Measurements from ENCODE around the gene COPZ2.

DNA sequence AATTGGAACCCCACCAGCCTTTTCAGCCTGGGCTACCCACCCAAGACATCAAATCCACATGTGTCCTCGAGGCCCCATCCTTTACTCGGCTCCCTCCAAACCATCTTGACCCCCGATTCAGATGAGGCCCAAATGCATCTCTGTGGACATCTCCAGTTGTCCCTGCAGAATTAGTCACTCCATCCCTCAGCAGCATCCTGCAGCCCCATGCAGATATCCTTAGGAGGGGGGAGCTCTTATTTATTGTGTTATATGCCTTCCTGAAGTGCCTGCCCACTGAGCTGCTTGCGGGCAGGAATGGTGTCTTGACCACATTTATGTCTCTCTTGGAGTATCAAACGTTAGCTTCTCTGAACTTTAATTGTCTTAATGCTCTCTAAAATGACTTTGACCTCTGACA, 51.1 kb downstream of the COPZ2 start:
- TF ChIP-seq, protein P1, sequence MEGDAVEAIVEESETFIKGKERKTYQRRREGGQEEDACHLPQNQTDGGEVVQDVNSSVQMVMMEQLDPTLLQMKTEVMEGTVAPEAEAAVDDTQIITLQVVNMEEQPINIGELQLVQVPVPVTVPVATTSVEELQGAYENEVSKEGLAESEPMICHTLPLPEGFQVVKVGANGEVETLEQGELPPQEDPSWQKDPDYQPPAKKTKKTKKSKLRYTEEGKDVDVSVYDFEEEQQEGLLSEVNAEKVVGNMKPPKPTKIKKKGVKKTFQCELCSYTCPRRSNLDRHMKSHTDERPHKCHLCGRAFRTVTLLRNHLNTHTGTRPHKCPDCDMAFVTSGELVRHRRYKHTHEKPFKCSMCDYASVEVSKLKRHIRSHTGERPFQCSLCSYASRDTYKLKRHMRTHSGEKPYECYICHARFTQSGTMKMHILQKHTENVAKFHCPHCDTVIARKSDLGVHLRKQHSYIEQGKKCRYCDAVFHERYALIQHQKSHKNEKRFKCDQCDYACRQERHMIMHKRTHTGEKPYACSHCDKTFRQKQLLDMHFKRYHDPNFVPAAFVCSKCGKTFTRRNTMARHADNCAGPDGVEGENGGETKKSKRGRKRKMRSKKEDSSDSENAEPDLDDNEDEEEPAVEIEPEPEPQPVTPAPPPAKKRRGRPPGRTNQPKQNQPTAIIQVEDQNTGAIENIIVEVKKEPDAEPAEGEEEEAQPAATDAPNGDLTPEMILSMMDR (IDR thresholded peaks at IDR 0.05) = no peak
- no peak for TF ChIP-seq POLR2A (IDR thresholded peaks at IDR 0.05)
